HG03135 (cell line): ENCODE data around the gene CHAF1A.

Source experiments
- ATAC-seq: cut with Tn5 transposase; IDR thresholded peaks from one replicate; pipeline ENCODE4 v1.9.1; 2021; ENCODE audit warnings: mild to moderate bottlenecking, moderate library complexity; ENCODE audit not compliant: unreplicated experiment

CHAF1A gene

GRCh38 chr19:4365791-4366665 is 36.4 kb upstream of the CHAF1A start:
- no peak for ATAC-seq

GRCh38 chr19:4366666-4367335 is 35.6 kb upstream of the CHAF1A start:
- ATAC-seq = no peak

GRCh38 chr19:4367336-4367723 is 35.1 kb upstream of the CHAF1A start:
- no peak for ATAC-seq

GRCh38 chr19:4367781-4368127 is 34.7 kb upstream of the CHAF1A start:
- ATAC-seq = no peak

- ATAC-seq = no peak
Observed at GRCh38 chr19:4368128-4368820, 34.2 kb upstream of the CHAF1A start.

- ATAC-seq = peak; percentile 43
Observed at GRCh38 chr19:4369109-4369887, 33.1 kb upstream of the CHAF1A start.

- ATAC-seq = peak; percentile 43
Observed at GRCh38 chr19:4369888-4370260, 32.6 kb upstream of the CHAF1A start.

GRCh38 chr19:4370418-4371041 is 31.9 kb upstream of the CHAF1A start:
- ATAC-seq = peak; percentile 3

GRCh38 chr19:4371247-4372164 is 30.9 kb upstream of the CHAF1A start:
- ATAC-seq = no peak

GRCh38 chr19:4372165-4373012 is 30.1 kb upstream of the CHAF1A start:
- ATAC-seq = no peak

GRCh38 chr19:4373013-4373367 is 29.4 kb upstream of the CHAF1A start:
- ATAC-seq = no peak

GRCh38 chr19:4373601-4374497 is 28.6 kb upstream of the CHAF1A start:
- ATAC-seq = no peak

GRCh38 chr19:4374498-4375163 is 27.8 kb upstream of the CHAF1A start:
- ATAC-seq = no peak

GRCh38 chr19:4375164-4376027 is 27.0 kb upstream of the CHAF1A start:
- no peak for ATAC-seq

GRCh38 chr19:4376028-4376670 is 26.3 kb upstream of the CHAF1A start:
- ATAC-seq = no peak

GRCh38 chr19:4376671-4376990 is 25.8 kb upstream of the CHAF1A start:
- no peak for ATAC-seq
